GM21515 (cell line): ENCODE results near the gene GPR89B.
"Not testable (repeated sequence)": the region's sequence is repeated elsewhere in the genome, so short reads cannot be mapped to it uniquely, and the experiment has no call there.

Source experiments
- ATAC-seq: cut with Tn5 transposase; IDR thresholded peaks from one replicate; pipeline ENCODE4 v1.9.1; 2021; ENCODE audit not compliant: unreplicated experiment

The GPR89B gene

GRCh38 chr1:147935296-147935695 is 7.1 kb downstream of the GPR89B start:
- not testable (repeated sequence) for ATAC-seq

GRCh38 chr1:147940456-147940855 is 12.2 kb downstream of the GPR89B start:
- ATAC-seq, result not testable (repeated sequence)

- not testable (repeated sequence) for ATAC-seq
These were observed 14.3 kb downstream of the GPR89B start for GRCh38 chr1:147942563-147942962.

GRCh38 chr1:147949517-147949916 is 21.3 kb downstream of the GPR89B start:
- not testable (repeated sequence) for ATAC-seq

GRCh38 chr1:147958906-147959305 is 30.7 kb downstream of the GPR89B start:
- ATAC-seq, result not testable (repeated sequence)

- ATAC-seq, result not testable (repeated sequence)
These were observed 31.5 kb downstream of the GPR89B start for GRCh38 chr1:147959680-147960079.

- not testable (repeated sequence) for ATAC-seq
These were observed 36.4 kb downstream of the GPR89B start for GRCh38 chr1:147964575-147964974.

GRCh38 chr1:147966657-147967056 is 38.4 kb downstream of the GPR89B start:
- not testable (repeated sequence) for ATAC-seq

- ATAC-seq, result not testable (repeated sequence)
These were observed 50.9 kb downstream of the GPR89B start for GRCh38 chr1:147978896-147979651.

- not testable (repeated sequence) for ATAC-seq
These were observed 57.2 kb downstream of the GPR89B start for GRCh38 chr1:147985374-147985773.

- not testable (repeated sequence) for ATAC-seq
These were observed 59.7 kb downstream of the GPR89B start for GRCh38 chr1:147987893-147988292.

GRCh38 chr1:147992916-147993315 is 64.7 kb downstream of the GPR89B start:
- not testable (repeated sequence) for ATAC-seq

- ATAC-seq, result not testable (repeated sequence)
These were observed 65.2 kb downstream of the GPR89B start for GRCh38 chr1:147993400-147993799.

GRCh38 chr1:147993825-147994615 is 65.8 kb downstream of the GPR89B start:
- not testable (repeated sequence) for ATAC-seq

- ATAC-seq, result not testable (repeated sequence)
These were observed 67.9 kb downstream of the GPR89B start for GRCh38 chr1:147996088-147996487.

- not testable (repeated sequence) for ATAC-seq
These were observed 79.5 kb downstream of the GPR89B start for GRCh38 chr1:148007724-148008123.

- no peak for ATAC-seq
These were observed 82.3 kb downstream of the GPR89B start for GRCh38 chr1:148010527-148010926.

GRCh38 chr1:148013177-148014144 is 85.2 kb downstream of the GPR89B start:
- not testable (repeated sequence) for ATAC-seq

- not testable (repeated sequence) for ATAC-seq
These were observed 86.3 kb downstream of the GPR89B start for GRCh38 chr1:148014289-148015200.

- not testable (repeated sequence) for ATAC-seq
These were observed 96.7 kb downstream of the GPR89B start for GRCh38 chr1:148024918-148025317.
